ENCODE measurements around the gene RPL41. TPM values are rescaled to one million over a fixed set of nuclear protein-coding genes. Genes with fewer than 3 reads are reported as not detected.
A peak's percentile ranks its signal among the peaks of the same experiment; 100 is the strongest.

RPL41 gene
- total and polyA plus RNA-seq, 4 donors = 970 to 5,681 (median 2,969) TPM

DNA sequence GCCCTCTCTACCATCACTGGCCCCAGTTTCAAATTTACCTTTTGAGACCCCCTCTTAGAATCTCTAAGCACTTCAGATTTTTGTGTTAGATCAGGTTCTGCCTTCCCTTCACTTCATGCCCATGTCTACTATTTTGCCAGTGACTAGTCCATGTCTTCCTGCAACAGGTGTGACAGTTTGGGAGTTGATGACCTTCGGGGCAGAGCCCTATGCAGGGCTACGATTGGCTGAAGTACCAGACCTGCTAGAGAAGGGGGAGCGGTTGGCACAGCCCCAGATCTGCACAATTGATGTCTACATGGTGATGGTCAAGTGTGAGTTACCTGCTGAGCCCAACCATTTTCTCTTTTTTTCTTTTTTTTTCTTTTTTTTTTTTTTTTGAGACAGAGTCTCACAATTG lies 17.8 kb upstream of the RPL41 start:
- H3K4me1 ChIP-seq (ENCODE audit: control insufficient read depth, insufficient read depth, low read length) = no peaks in the 10 kb centered on the region
- 92% methylated on average over 2 of the region's 3 CpGs for WGBS (ENCODE audit: insufficient coverage)
- H3K36me3 ChIP-seq (ENCODE audit: control insufficient read depth, insufficient read depth, low read length) = peaks cover 18% of the 10 kb centered on the region
- no peak overlapping the region for H3K27ac ChIP-seq (ENCODE audit: low read depth, low read length)
- H3K27me3 ChIP-seq (ENCODE audit: control insufficient read depth, insufficient read depth, low read length) = peaks cover 2% of the 10 kb centered on the region
- no peak overlapping the region for H3K4me3 ChIP-seq (ENCODE audit: low read depth, low read length)
- H3K9me3 ChIP-seq (ENCODE audit: control insufficient read depth, insufficient read depth, low read length) = no peaks in the 10 kb centered on the region
- no peak for DNase-seq (ENCODE audit: low read depth in 4 of 6, low spot score in 6 of 6)

DNA sequence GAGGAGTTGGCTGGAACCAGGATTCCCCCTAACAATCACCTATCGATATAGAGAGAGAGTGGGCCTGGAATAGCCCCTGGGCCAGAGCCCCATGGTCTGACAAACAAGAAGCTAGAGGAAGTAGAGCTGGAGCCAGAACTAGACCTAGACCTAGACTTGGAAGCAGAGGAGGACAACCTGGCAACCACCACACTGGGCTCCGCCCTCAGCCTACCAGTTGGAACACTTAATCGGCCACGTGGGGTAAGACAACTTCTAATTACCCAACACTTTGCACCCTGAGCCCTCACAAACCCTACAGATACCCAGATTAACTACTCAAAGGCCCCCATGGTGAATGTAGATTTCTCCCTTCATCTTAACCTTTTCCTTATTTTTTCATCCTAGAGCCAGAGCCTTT lies 16.6 kb upstream of the RPL41 start:
- Histone ChIP-seq H3K27ac (ENCODE audit: low read depth, low read length) (no peak overlapping the region), H3K9me3 (ENCODE audit: control insufficient read depth, insufficient read depth, low read length) (no peaks in the 10 kb centered on the region), H3K4me3 (ENCODE audit: low read depth, low read length) (no peak overlapping the region), H3K36me3 (ENCODE audit: control insufficient read depth, insufficient read depth, low read length) (peaks cover 18% of the 10 kb centered on the region), H3K4me1 (ENCODE audit: control insufficient read depth, insufficient read depth, low read length) (peaks cover 5% of the 10 kb centered on the region), H3K27me3 (ENCODE audit: control insufficient read depth, insufficient read depth, low read length) (peaks cover 2% of the 10 kb centered on the region)
- WGBS (ENCODE audit: insufficient coverage) = 100% methylated on average over 3 of the region's 4 CpGs
- DNase-seq (ENCODE audit: low read depth in 4 of 6, low spot score in 6 of 6) = no peak

DNA sequence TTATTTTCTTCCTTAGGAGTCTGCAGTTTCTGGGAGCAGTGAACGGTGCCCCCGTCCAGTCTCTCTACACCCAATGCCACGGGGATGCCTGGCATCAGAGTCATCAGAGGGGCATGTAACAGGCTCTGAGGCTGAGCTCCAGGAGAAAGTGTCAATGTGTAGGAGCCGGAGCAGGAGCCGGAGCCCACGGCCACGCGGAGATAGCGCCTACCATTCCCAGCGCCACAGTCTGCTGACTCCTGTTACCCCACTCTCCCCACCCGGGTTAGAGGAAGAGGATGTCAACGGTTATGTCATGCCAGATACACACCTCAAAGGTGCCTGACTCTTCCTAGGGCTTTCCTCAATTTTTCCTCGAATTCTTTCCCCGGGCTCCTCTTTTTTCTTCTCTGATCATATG lies 15.4 kb upstream of the RPL41 start:
- DNase-seq (ENCODE audit: low read depth in 4 of 6, low spot score in 6 of 6) = no peak
- Histone ChIP-seq H3K27ac (ENCODE audit: low read depth, low read length) (no peak overlapping the region), H3K4me3 (ENCODE audit: low read depth, low read length) (no peak overlapping the region), H3K4me1 (ENCODE audit: control insufficient read depth, insufficient read depth, low read length) (peaks cover 11% of the 10 kb centered on the region), H3K27me3 (ENCODE audit: control insufficient read depth, insufficient read depth, low read length) (no peaks in the 10 kb centered on the region), H3K9me3 (ENCODE audit: control insufficient read depth, insufficient read depth, low read length) (no peaks in the 10 kb centered on the region), H3K36me3 (ENCODE audit: control insufficient read depth, insufficient read depth, low read length) (peaks cover 18% of the 10 kb centered on the region)
- 94% methylated on average over 8 of the region's 14 CpGs for WGBS (ENCODE audit: insufficient coverage)

DNA sequence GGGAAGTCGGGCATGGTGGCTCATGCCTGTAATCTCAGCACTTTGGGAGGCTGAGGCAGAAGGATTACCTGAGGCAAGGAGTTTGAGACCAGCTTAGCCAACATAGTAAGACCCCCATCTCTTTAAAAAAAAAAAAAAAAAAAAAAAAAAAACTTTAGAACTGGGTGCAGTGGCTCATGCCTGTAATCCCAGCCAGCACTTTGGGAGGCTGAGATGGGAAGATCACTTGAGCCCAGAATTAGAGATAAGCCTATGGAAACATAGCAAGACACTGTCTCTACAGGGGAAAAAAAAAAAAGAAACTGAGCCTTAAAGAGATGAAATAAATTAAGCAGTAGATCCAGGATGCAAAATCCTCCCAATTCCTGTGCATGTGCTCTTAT lies 13.8 kb upstream of the RPL41 start:
- DNase-seq (ENCODE audit: low read depth in 4 of 6, low spot score in 6 of 6) = no peak
- H3K36me3 ChIP-seq (ENCODE audit: control insufficient read depth, insufficient read depth, low read length) = peaks cover 20% of the 10 kb centered on the region
- no CpG with 5 or more reads among the region's 1 CpG for WGBS (ENCODE audit: insufficient coverage)
- no peak overlapping the region for H3K4me3 ChIP-seq (ENCODE audit: low read depth, low read length)
- no peaks in the 10 kb centered on the region for H3K9me3 ChIP-seq (ENCODE audit: control insufficient read depth, insufficient read depth, low read length)
- no peaks in the 10 kb centered on the region for H3K27me3 ChIP-seq (ENCODE audit: control insufficient read depth, insufficient read depth, low read length)
- H3K4me1 ChIP-seq (ENCODE audit: control insufficient read depth, insufficient read depth, low read length) = peaks cover 11% of the 10 kb centered on the region
- no peak overlapping the region for H3K27ac ChIP-seq (ENCODE audit: low read depth, low read length)

DNA sequence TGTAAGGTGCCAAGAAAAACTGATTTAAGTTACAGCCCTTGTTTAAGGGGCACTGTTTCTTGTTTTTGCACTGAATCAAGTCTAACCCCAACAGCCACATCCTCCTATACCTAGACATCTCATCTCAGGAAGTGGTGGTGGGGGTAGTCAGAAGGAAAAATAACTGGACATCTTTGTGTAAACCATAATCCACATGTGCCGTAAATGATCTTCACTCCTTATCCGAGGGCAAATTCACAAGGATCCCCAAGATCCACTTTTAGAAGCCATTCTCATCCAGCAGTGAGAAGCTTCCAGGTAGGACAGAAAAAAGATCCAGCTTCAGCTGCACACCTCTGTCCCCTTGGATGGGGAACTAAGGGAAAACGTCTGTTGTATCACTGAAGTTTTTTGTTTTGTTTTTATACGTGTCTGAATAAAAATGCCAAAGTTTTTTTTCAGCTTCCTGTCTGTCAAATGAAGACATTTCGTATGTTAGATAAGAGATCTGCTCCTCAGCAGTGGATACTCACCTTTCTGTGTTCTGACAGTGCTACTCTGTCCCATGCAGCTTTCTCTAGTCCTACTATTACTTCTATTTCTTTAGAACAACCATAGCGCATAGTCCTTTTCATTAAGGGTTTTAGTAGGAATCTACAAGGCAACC lies 13.2 kb upstream of the RPL41 start:
- peaks cover 25% of the 10 kb centered on the region for H3K36me3 ChIP-seq (ENCODE audit: control insufficient read depth, insufficient read depth, low read length)
- H3K4me1 ChIP-seq (ENCODE audit: control insufficient read depth, insufficient read depth, low read length) = peaks cover 11% of the 10 kb centered on the region
- H3K9me3 ChIP-seq (ENCODE audit: control insufficient read depth, insufficient read depth, low read length) = no peaks in the 10 kb centered on the region
- no peaks in the 10 kb centered on the region for H3K27me3 ChIP-seq (ENCODE audit: control insufficient read depth, insufficient read depth, low read length)
- WGBS (ENCODE audit: insufficient coverage) = 50% methylated on average over 2 of the region's 6 CpGs
- DNase-seq (ENCODE audit: low read depth in 4 of 6, low spot score in 6 of 6) = no peak
- H3K27ac ChIP-seq (ENCODE audit: low read depth, low read length) = no peak overlapping the region
- H3K4me3 ChIP-seq (ENCODE audit: low read depth, low read length) = peak overlapping the region; percentile 95

DNA sequence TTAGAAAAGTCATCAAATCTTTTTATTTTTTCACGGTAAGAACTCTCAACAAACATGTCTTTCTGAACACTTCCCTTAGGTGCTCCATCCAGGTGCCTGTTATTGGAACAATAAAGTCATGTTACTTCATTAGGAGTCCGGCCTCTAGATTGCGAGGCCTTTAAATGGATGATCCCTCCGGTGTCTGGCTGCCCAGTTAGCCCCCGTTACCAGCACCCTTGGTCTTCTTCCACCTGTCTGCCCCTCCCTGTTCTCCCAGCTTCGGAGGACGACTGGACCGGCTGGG lies 12.7 kb upstream of the RPL41 start:
- 0% methylated on average over 7 of the region's 8 CpGs for WGBS (ENCODE audit: insufficient coverage)
- Histone ChIP-seq H3K4me3 (ENCODE audit: low read depth, low read length) (peak overlapping the region; percentile 95), H3K4me1 (ENCODE audit: control insufficient read depth, insufficient read depth, low read length) (peaks cover 11% of the 10 kb centered on the region), H3K36me3 (ENCODE audit: control insufficient read depth, insufficient read depth, low read length) (peaks cover 27% of the 10 kb centered on the region), H3K9me3 (ENCODE audit: control insufficient read depth, insufficient read depth, low read length) (no peaks in the 10 kb centered on the region), H3K27me3 (ENCODE audit: control insufficient read depth, insufficient read depth, low read length) (no peaks in the 10 kb centered on the region), H3K27ac (ENCODE audit: low read depth, low read length) (peak overlapping the region; percentile 93)
- no peak for DNase-seq (ENCODE audit: low read depth in 4 of 6, low spot score in 6 of 6)

DNA sequence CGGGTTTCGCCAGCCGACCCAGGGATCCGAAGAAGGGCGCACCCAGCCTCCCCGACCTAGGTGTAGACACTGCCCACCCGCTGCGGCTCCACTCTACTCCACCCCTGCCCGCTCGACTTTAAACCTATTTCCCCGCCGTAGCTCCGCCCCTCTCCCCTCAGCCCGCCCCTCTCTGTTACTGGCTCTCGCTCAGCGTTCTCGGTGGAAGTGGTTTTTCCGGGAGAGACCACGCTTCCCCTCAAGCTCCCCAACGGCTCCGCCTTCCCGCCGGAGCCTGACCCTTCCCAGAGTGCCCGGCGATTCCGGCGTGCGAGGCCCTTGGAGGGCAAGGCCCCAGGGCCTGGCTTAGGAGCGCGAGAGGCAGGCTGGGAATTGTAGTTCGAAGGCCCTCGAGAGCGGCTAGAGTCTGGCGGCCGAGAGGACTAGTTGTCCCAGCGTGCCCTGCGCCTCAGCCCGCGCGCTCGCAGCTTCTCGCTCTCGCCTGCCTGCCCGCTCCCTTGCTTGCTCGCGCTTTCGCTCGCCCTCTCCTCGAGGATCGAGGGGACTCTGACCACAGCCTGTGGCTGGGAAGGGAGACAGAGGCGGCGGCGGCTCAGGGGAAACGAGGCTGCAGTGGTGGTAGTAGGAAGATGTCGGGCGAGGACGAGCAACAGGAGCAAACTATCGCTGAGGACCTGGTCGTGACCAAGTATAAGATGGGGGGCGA lies 12.2 kb upstream of the RPL41 start, which contains the start of gene PA2G4:
TSS of gene PA2G4 (plus strand) at position 451 of the 706 bp plus-strand sequence. CDS start at position 630, 179 bp downstream.
- H3K36me3 ChIP-seq (ENCODE audit: control insufficient read depth, insufficient read depth, low read length) = peaks cover 32% of the 10 kb centered on the region
- peak; percentile 93 to 99 (median 95) for DNase-seq (ENCODE audit: low read depth in 4 of 6, low spot score in 6 of 6)
- peak within 1 kb of the TSS; percentile 93 for H3K27ac ChIP-seq (ENCODE audit: low read depth, low read length)
- H3K27me3 ChIP-seq (ENCODE audit: control insufficient read depth, insufficient read depth, low read length) = no peaks in the 10 kb centered on the region
- 0% methylated on average over 60 of the region's 60 CpGs for WGBS (ENCODE audit: insufficient coverage)
- H3K4me1 ChIP-seq (ENCODE audit: control insufficient read depth, insufficient read depth, low read length) = peaks cover 11% of the 10 kb centered on the region
- no peaks in the 10 kb centered on the region for H3K9me3 ChIP-seq (ENCODE audit: control insufficient read depth, insufficient read depth, low read length)
- H3K4me3 ChIP-seq (ENCODE audit: low read depth, low read length) = peak within 1 kb of the TSS; percentile 95

DNA sequence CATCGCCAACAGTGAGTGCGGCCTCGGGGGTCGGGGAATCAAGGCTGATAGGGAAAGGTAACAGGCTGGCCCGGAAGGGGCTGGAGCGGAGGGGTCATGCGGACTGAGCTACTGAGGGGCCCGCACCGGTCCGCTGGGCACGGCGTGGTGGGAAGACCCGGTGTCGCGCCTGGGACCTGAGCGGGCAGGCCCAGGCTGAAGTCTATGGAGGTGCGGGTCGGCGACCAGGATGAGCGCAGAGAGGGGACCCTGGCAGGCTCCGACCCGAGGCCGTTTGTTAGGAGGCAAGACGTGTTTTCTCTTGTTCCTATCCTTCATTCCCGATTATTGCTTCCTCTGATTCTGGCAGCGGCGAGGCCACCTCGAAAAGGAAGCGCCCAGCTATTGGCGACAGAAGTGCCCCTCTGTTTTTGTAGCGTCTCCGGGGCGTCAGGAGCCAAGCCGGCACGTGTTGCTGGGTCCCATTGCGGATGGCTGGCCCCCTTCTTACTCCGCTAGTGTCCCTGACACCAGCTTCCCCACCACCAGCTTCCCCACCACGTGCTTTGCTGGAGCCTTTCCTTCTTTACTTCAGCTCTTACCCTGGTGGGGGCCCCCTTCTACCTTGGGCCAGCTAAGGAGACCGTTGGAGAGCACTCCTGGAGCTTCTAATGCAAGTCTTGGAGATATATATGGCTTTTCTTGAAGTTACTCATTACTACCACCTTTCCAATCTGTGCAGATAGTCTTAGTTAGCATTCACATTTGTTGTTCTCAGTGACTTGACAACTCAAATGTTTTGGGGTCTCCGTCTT lies 11.4 kb upstream of the RPL41 start:
- Histone ChIP-seq H3K27ac (ENCODE audit: low read depth, low read length) (peak overlapping the region; percentile 93), H3K36me3 (ENCODE audit: control insufficient read depth, insufficient read depth, low read length) (peaks cover 34% of the 10 kb centered on the region), H3K27me3 (ENCODE audit: control insufficient read depth, insufficient read depth, low read length) (no peaks in the 10 kb centered on the region), H3K9me3 (ENCODE audit: control insufficient read depth, insufficient read depth, low read length) (no peaks in the 10 kb centered on the region), H3K4me3 (ENCODE audit: low read depth, low read length) (peak overlapping the region; percentile 95), H3K4me1 (ENCODE audit: control insufficient read depth, insufficient read depth, low read length) (peaks cover 11% of the 10 kb centered on the region)
- no peak for DNase-seq (ENCODE audit: low read depth in 4 of 6, low spot score in 6 of 6)
- under 1% methylated on average over 39 of the region's 40 CpGs for WGBS (ENCODE audit: insufficient coverage)

DNA sequence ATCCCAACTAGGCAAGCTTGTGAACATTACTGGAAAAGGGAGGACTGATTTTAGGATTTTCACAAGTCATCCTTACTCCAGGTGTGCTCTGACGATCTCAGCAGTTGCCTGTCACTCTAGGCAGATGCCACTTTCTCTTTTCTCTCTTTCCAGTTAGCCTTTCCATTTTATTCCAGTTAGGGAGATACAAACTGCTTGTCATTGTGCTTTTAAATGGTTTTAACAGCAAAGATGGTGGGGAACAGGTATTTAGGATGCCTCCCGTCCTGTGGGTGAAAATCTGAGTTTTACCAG lies 10.9 kb upstream of the RPL41 start:
- H3K27ac ChIP-seq (ENCODE audit: low read depth, low read length) = no peak overlapping the region
- peak overlapping the region; percentile 95 for H3K4me3 ChIP-seq (ENCODE audit: low read depth, low read length)

More for the DNA sequence above, 10.9 kb upstream of the RPL41 start:
- H3K27me3 ChIP-seq (ENCODE audit: control insufficient read depth, insufficient read depth, low read length) = no peaks in the 10 kb centered on the region
- H3K36me3 ChIP-seq (ENCODE audit: control insufficient read depth, insufficient read depth, low read length) = peaks cover 39% of the 10 kb centered on the region
- no peaks in the 10 kb centered on the region for H3K9me3 ChIP-seq (ENCODE audit: control insufficient read depth, insufficient read depth, low read length)
- DNase-seq (ENCODE audit: low read depth in 4 of 6, low spot score in 6 of 6) = no peak
- no CpG with 5 or more reads among the region's 2 CpGs for WGBS (ENCODE audit: insufficient coverage)
- peaks cover 11% of the 10 kb centered on the region for H3K4me1 ChIP-seq (ENCODE audit: control insufficient read depth, insufficient read depth, low read length)

Data from spinal cord (tissue), 10 donors.